Inflammatory macrophage treated with lipopolysaccharide for 1 hour (primary cell): ENCODE data around the gene DLG2.
"Not testable (repeated sequence)": the region's sequence is repeated elsewhere in the genome, so short reads cannot be mapped to it uniquely, and the experiment has no call there.

ENCODE experiments used
- DNase-seq, 2 donors: peaks; one replicate each; pipeline ENCODE4 v3.0.0-alpha.2; 2020 to 2022

The DLG2 gene

GRCh38 chr11:83731288-83731687 is 1895.9 kb downstream of the DLG2 start:
- DNase-seq: not testable (repeated sequence)

- no peak for DNase-seq
These were observed 1898.9 kb downstream of the DLG2 start for GRCh38 chr11:83728281-83728680.

- DNase-seq: no peak
These were observed 1899.9 kb downstream of the DLG2 start for GRCh38 chr11:83727251-83727650.

- DNase-seq: no peak
These were observed 1900.8 kb downstream of the DLG2 start for GRCh38 chr11:83726316-83726715.

- DNase-seq: no peak
These were observed 1901.4 kb downstream of the DLG2 start for GRCh38 chr11:83725728-83726127.

GRCh38 chr11:83725269-83725560 is 1901.9 kb downstream of the DLG2 start:
- no peak for DNase-seq

- DNase-seq: peak; percentile 0 to 6
These were observed 1903.1 kb downstream of the DLG2 start for GRCh38 chr11:83723999-83724398.

GRCh38 chr11:83722392-83723119 is 1904.6 kb downstream of the DLG2 start:
- no peak for DNase-seq

- no peak for DNase-seq
These were observed 1905.9 kb downstream of the DLG2 start for GRCh38 chr11:83721263-83721662.

- no peak for DNase-seq
These were observed 1906.5 kb downstream of the DLG2 start for GRCh38 chr11:83720675-83721074.

- no peak for DNase-seq
These were observed 1909.6 kb downstream of the DLG2 start for GRCh38 chr11:83717537-83717936.

- no peak for DNase-seq
These were observed 1911.1 kb downstream of the DLG2 start for GRCh38 chr11:83715927-83716535.

- no peak for DNase-seq
These were observed 1913.4 kb downstream of the DLG2 start for GRCh38 chr11:83713708-83714107.

GRCh38 chr11:83711106-83711527 is 1916.0 kb downstream of the DLG2 start:
- DNase-seq: no peak

- no peak for DNase-seq
These were observed 1917.7 kb downstream of the DLG2 start for GRCh38 chr11:83709434-83709833.

- no peak for DNase-seq
These were observed 1920.6 kb downstream of the DLG2 start for GRCh38 chr11:83706566-83706965.

- no peak for DNase-seq
These were observed 1924.3 kb downstream of the DLG2 start for GRCh38 chr11:83702796-83703195.

GRCh38 chr11:83697518-83697917 is 1929.6 kb downstream of the DLG2 start:
- DNase-seq: no peak

- no peak for DNase-seq
These were observed 1932.1 kb downstream of the DLG2 start for GRCh38 chr11:83695046-83695445.

- DNase-seq: no peak
These were observed 1932.8 kb downstream of the DLG2 start for GRCh38 chr11:83694191-83694910.

- DNase-seq: no peak
These were observed 1933.7 kb downstream of the DLG2 start for GRCh38 chr11:83693306-83693992.

- no peak for DNase-seq
These were observed 1934.5 kb downstream of the DLG2 start for GRCh38 chr11:83692675-83693074.

GRCh38 chr11:83691451-83691950 is 1935.6 kb downstream of the DLG2 start:
- no peak for DNase-seq
